ENCODE measurements around the gene CBX1.
A peak's percentile ranks its signal among the peaks of the same experiment; 100 is the strongest.
"Not testable (repeated sequence)": the region's sequence is repeated elsewhere in the genome, so short reads cannot be mapped to it uniquely, and the experiment has no call there.

Gene CBX1

GRCh38 chr17:48048384-48049126 is 52.7 kb downstream of the CBX1 start:
- DNase-seq: peak; percentile 87 to 94

- DNase-seq: peak; percentile 99 to 100
These were observed 53.4 kb downstream of the CBX1 start, which contains the start of gene NFE2L1 for GRCh38 chr17:48047741-48048383. NFE2L1 (plus strand) TSS chr17:48048359; CDS start chr17:48051119, 2,760 bp downstream.

DNA sequence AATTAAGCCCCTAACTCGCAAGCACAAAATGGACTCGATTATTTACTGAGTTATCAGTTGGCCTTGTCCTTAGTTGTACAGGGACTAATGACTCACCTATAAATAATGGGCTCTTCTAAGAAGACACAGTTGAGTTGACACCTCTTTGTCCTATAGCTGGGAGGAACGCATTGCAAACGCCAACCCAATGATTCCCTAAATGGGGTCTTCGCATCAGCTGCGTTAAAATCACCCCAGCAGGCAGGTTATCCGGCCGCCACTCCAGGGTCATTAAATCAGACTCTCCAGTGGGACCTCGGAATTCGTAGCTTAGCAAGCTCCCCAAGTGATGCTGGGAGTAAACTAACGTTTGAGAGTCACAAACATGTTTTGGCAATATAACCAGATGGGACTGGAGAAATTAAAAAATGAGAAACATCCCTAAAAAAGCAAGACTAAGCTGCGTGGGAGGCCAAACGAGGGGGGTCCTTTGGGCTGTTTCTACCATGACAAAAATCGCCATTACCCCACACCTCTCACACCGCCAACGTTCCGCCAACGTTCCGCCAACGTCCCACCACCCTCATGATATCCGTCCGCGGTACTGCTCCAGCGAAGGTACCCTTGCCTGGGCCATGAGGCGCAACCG is 54.1 kb downstream of the CBX1 start:
- no peak for DNase-seq

GRCh38 chr17:48046296-48046695 is 55.0 kb downstream of the CBX1 start:
- no peak for DNase-seq

- peak in 1 of 2 donors; percentile 37 for DNase-seq
These were observed 55.8 kb downstream of the CBX1 start for GRCh38 chr17:48045316-48046001.

DNA sequence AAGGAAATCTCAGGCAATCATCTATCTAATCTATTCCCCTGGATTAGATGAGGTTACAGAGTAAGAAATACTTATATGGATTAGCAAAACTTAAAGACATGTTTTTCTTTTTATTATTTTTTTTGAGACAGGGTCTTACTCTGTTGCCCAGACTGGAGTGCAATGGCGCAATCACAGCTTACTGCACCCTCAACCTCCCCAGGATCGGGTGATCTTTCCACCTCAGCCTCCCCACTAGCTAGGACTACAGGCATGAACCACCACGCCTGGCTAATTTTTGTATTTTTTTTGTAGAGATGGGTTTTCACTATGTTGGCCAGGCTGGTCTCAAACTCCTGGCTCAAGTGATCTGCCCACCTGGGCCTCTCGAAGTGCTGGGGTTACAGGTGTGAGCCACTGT is 56.4 kb downstream of the CBX1 start:
- DNase-seq: no peak

DNA sequence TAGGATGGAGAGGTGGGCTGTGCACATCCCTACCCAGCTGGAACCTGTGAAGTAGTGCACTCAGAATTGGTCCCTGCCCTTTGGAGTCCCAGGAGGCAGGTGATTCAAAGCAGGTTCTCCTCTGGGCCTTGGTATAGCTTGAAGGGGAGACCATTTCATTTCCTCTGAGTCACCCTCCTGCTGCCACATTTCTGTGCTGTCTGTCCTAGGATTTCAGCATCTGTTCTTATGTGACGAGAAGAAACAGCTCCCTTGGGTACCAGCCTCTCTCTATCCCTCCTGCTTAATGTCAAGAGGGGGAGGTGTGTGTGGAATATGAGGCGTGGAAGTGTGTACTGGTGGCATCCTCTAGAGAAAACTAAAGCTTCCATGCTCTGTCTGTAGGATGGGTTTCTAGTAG is 58.1 kb downstream of the CBX1 start:
- DNase-seq: no peak

GRCh38 chr17:48038687-48039086 is 62.6 kb downstream of the CBX1 start:
- DNase-seq: no peak

- no peak for DNase-seq
These were observed 63.4 kb downstream of the CBX1 start for GRCh38 chr17:48037838-48038323.

DNA sequence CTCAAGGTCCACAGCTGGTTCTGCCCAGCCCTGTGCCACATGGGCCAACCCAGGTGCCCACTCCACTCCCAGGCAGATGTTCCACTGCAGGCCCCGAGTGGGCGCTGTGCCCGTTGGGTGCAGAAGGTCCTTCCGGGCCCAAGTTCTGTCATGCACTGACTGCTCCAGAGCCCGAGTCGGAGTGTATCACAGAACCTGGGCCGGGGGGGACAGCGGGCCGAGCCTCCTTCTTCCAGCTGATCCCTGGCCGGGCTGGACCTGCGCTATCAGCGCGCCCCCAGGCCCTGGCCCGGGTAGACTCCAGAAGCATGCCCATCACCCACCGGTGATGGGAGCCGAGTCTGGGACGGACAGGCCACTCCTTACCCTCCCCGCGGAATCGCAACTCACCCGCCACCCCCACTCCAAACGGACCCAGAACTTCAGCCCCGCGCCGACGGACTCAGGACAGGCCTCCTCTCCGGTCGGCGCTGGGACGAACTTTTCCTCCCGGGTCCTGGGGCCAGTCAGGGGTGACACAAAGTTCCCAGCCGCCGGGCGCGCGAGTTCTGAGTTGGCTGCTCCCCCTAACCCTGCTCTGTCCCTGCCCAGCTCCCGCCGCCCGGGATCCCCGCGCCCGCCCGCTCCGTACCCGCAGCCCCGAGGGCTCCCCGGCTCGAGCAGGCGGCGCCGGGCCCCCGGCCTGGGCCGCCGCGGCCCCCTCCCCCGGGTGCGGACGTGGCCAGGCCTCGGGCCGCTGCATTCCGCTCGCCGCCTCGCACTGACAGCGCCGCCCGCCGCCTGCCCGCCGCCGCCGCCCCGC is 64.0 kb downstream of the CBX1 start, which contains the start of gene COPZ2:
COPZ2 (minus strand) TSS at position 762 of the 802 bp plus-strand sequence; CDS start at position 742, 20 bp downstream.
- peak; percentile 35 to 48 for DNase-seq

DNA sequence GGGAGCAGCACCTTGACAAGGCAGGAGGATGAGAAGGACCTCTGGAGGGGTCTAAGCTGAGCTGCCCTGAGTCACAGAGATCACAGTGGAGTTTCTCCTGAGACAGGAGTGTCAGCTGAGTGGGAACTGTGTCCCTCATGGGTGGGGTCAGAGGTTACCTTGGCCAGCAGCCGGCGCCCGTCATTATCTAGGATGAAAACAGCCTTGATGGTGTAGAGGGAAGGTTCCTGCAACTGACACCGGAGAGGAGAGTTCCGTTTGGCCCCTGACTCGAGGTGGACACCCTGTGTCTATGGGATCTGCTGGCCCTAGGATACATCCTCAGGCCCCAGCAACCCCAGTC is 64.6 kb downstream of the CBX1 start:
- no peak for DNase-seq

DNA sequence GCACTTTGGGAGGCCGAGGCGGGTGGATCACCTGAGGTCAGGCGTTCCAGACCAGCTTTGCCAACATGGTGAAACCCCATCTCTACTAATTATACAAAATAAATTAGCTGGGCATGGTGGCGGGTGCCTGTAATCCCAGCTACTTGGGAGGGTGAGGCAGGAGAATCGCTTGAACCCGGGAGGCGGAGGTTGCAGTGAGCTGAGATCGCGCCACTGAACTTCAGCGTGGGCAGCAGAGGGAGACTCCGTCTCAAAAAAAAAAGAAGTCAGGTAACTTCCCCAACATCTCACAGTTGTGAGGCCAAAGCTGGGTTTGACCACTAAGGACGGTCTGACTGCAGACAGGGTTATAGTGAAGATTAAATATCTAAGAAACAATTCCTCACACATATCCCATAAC is 66.5 kb downstream of the CBX1 start:
- DNase-seq: not testable (repeated sequence)

GRCh38 chr17:48031966-48032365 is 69.3 kb downstream of the CBX1 start:
- DNase-seq: no peak

GRCh38 chr17:48030531-48030930 is 70.7 kb downstream of the CBX1 start:
- DNase-seq: no peak

- DNase-seq: no peak
These were observed 72.5 kb downstream of the CBX1 start for GRCh38 chr17:48028736-48029135.

DNA sequence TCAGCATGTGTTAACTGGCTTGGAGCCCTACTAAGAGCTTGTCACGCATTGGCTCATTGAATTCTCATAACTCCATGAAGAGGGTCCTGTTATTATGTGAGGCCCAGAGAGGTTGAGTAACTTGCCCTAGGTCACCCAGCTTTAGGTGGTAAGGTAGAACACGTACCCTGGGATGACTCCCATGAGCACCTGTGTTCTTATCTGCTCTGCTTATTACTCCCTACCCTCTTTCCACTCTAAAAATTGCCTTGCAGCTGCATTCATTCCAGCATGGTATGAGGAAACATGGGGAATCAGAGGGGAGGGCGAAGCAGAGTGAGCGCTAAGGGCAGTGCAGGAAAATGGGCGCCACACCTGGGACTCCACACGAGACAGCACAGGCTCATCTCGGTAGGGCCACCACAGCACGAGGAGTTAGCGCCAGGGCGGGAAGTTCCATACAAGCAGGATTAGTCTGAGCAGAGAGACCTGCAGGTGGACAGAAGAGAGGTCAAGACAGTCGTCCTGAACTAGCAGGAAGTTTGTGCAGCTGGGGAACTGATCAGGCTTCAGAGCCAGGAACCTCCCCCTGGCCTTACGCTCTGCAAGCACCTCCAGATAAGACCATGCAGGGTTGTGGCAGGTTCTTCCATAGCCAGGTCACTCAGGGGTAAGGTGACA is 73.8 kb downstream of the CBX1 start:
- no peak for DNase-seq

DNA sequence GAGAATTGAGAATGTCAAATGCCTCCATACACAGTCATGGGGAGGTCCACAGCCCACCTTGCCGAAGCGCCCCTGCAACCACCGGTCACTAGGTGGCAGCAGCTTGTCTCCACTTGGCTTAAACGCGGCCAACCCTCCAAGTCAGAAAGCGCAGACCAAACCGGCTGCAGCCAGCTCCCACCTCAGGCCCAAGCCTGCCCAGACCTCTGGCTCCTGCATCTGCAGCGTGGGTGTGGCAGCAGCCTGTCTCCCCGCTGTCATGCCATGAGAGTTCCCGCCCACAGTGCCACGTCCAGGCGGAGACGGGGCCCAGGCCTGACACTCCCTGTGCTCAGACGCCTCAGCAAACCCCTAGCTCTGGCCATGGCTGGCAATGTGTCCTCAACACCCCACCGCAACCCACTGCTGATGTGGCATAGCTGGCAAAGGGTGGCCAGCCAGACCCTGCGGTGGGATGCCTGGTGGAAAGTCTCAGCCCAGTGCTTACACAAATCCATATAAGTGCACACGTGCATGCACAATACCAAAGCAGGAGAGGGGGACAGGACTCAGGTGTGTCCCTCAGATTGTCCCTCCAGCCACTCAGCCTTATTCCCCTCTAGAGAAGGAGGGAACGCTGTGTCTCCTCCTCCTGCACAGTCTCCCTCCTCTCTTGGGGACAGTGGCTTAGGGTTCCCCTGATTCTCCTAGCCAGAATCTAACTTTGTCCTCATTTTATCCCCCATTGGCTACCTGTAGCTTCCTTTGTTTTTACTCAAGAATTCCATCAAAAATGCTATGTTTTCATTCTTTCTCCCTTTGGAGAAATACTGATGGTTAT is 74.6 kb downstream of the CBX1 start:
- peak in 1 of 2 donors; percentile 66 for DNase-seq

- no peak for DNase-seq
These were observed 75.3 kb downstream of the CBX1 start for GRCh38 chr17:48025904-48026501.

DNA sequence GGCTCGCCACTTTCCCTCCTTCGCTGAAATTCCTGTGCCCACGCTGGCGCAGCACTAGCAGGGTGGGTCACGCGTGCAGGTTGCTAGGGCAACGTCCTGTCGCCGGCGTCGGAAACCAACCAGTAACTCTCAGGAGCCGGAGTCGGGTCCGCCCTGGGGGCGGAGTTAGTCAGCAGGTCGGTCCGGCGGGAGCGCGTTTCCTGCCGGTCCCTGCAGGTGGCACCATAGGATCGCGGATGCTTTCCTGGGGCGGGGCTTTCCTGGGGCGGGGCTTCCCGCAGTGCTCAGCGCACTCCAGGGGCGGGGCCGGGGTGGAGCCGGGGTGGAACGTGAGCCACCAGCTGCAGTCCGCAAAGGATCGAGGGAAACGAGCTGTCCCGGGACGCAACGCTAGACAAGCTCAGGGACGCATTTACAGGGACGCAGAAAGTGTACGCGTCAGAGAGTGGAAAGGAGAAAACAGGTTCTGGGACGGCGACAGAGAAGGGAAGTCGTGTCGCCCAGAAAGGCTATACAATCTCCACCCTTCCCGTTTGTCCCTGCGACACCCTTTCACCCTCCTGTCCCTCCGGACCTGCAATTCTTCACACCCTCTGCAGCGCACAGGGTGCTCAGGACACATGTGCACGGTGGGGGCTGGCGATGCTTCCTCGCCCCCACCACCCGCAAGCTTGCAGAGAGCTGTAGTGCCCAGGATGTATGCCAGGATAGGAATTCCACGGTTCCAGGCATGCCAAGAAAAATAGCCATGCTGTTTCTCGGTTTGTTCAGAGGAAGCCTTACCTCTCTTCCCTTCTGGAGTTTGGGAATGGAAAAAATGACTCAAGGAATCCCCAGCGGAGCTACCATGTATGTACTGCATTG is 76.0 kb downstream of the CBX1 start:
- DNase-seq: peak; percentile 96 to 99
